Stomach (tissue), 4 donors: ENCODE results near the gene HACL1.

Experiments
- EP300 ChIP-seq: sonication (generic); formaldehyde crosslinking; IDR thresholded peaks from one replicate; pipeline ENCODE4 v1.6.1; 2017; ENCODE audit warnings: antibody characterized with exemption
- POLR2A ChIP-seq, 4 donors: fragments of 450-650 bp; IDR thresholded peaks; one replicate each; pipeline ENCODE4 v1.6.1; 2016; ENCODE audit warnings: antibody characterized with exemption in 4 of 4, control low read depth in 2 of 4, mild to moderate bottlenecking in 1 of 4, moderate library complexity in 1 of 4
- POLR2AphosphoS5 ChIP-seq, 3 donors: sonication (generic); formaldehyde crosslinking; IDR thresholded peaks; one replicate each; pipeline ENCODE4 v1.6.1; 2016; ENCODE audit warnings: antibody characterized with exemption in 3 of 3
- TF ChIP-seq, protein P1 (sequence below), 7 experiments: fragments of 450-650 bp in 4 of 7; fragments of 200-600 bp in 3 of 7; sonication (generic) in 3 of 7; IDR thresholded peaks; one replicate each; pipeline ENCODE4 v1.5.1; 2016 to 2019; ENCODE audit warnings: antibody characterized with exemption in 7 of 7, control low read depth in 2 of 7, mild to moderate bottlenecking in 1 of 7

GRCh38 chr3:15581471-15582394, 19.6 kb downstream of the HACL1 start:
- TF ChIP-seq, protein P1, sequence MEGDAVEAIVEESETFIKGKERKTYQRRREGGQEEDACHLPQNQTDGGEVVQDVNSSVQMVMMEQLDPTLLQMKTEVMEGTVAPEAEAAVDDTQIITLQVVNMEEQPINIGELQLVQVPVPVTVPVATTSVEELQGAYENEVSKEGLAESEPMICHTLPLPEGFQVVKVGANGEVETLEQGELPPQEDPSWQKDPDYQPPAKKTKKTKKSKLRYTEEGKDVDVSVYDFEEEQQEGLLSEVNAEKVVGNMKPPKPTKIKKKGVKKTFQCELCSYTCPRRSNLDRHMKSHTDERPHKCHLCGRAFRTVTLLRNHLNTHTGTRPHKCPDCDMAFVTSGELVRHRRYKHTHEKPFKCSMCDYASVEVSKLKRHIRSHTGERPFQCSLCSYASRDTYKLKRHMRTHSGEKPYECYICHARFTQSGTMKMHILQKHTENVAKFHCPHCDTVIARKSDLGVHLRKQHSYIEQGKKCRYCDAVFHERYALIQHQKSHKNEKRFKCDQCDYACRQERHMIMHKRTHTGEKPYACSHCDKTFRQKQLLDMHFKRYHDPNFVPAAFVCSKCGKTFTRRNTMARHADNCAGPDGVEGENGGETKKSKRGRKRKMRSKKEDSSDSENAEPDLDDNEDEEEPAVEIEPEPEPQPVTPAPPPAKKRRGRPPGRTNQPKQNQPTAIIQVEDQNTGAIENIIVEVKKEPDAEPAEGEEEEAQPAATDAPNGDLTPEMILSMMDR (IDR thresholded peaks at IDR 0.05), result no peak
- TF ChIP-seq POLR2AphosphoS5 (IDR thresholded peaks at IDR 0.05) (no peak), POLR2A (IDR thresholded peaks at IDR 0.05) (no peak), EP300 (no peak)
